K562 (cell line): ENCODE results near the gene TOMM70.
"Not testable (repeated sequence)": the region's sequence is repeated elsewhere in the genome, so short reads cannot be mapped to it uniquely, and the experiment has no call there.

Experiments used
- BRD4 ChIP-seq: fragments of 200-600 bp; sonication (generic); IDR thresholded peaks from 2 replicates; pipeline ENCODE4 v1.6.1; 2017; ENCODE audit warnings: inconsistent platforms
- CREB5 ChIP-seq: fragments of 250-450 bp; sonication (Bioruptor Pico); IDR thresholded peaks from 2 replicates; pipeline ENCODE4 v1.5.0; 2020; ENCODE audit warnings: mild to moderate bottlenecking
- FOXM1 ChIP-seq, 2 experiments: fragments of 450-650 bp in 1 of 2; sonication (generic) in 1 of 2; formaldehyde crosslinking in 1 of 2; IDR thresholded peaks; 2 replicates each; pipeline versions ENCODE4 v1.6.1 to v1.9.0; 2017 to 2022; ENCODE audit warnings: low read depth in 2 of 2, mild to moderate bottlenecking in 2 of 2, missing genetic modification reagents in 1 of 2, moderate library complexity in 1 of 2
- HCFC1 ChIP-seq: IDR thresholded peaks from 2 replicates; pipeline ENCODE4 v1.6.1; 2012; ENCODE audit warnings: low read depth, low read length, improper control_type of control experiment
- IRF2 ChIP-seq: sonication (generic); formaldehyde crosslinking; IDR thresholded peaks from 2 replicates; pipeline ENCODE4 v1.8.1; 2022; ENCODE audit warnings: mild to moderate bottlenecking, missing genetic modification reagents
- MIER1 ChIP-seq: fragments of 450-650 bp; IDR thresholded peaks from 2 replicates; pipeline ENCODE4 v1.6.1; 2016; ENCODE audit warnings: antibody characterized with exemption, mild to moderate bottlenecking, low read depth
- NFATC3 ChIP-seq: fragments of 450-650 bp; IDR thresholded peaks from 2 replicates; pipeline ENCODE4 v1.6.1; 2017; ENCODE audit warnings: mild to moderate bottlenecking
- RBM14 ChIP-seq: fragments of 200-400 bp; formaldehyde crosslinking; IDR thresholded peaks from 2 replicates; pipeline ENCODE4 v1.6.1; 2018; ENCODE audit warnings: low read depth, mild to moderate bottlenecking, low read length, moderate library complexity, borderline replicate concordance; ENCODE audit not compliant: insufficient read depth
- RCOR1 ChIP-seq, 2 experiments: IDR thresholded peaks; 2 replicates each; pipeline ENCODE4 v1.6.1; 2012; ENCODE audit warnings: low read depth in 2 of 2, low read length in 2 of 2, borderline replicate concordance in 1 of 2, improper control_type of control experiment in 1 of 2
- RERE ChIP-seq: sonication (generic); formaldehyde crosslinking; IDR thresholded peaks from 2 replicates; pipeline ENCODE4 v1.8.0; 2023; ENCODE audit warnings: missing genetic modification reagents, mild to moderate bottlenecking, borderline replicate concordance
- XRCC5 ChIP-seq: fragments of 200-400 bp; formaldehyde crosslinking; IDR thresholded peaks from 2 replicates; pipeline ENCODE4 v1.6.1; 2017; ENCODE audit warnings: low read depth, mild to moderate bottlenecking, low read length
- ZKSCAN1 ChIP-seq: fragments of 150-350 bp; IDR thresholded peaks from 2 replicates; pipeline ENCODE4 v1.6.1; 2016; ENCODE audit warnings: low read depth, low read length
- ZNF778 ChIP-seq: fragments of 450-650 bp; formaldehyde crosslinking; IDR thresholded peaks from 2 replicates; pipeline ENCODE4 v1.4.0; 2020; ENCODE audit warnings: mild to moderate bottlenecking, moderate library complexity

- not testable (repeated sequence) for TF ChIP-seq MIER1; RBM14; BRD4; FOXM1 (IDR thresholded peaks at IDR 0.05; ENCODE audit: low read depth); FOXM1 (CRISPR knock-in tag; IDR thresholded peaks at IDR 0.05; ENCODE audit: low read depth); XRCC5; ZNF778 (CRISPR knock-in tag); ZKSCAN1; RCOR1 (IDR thresholded peaks at IDR 0.05; ENCODE audit: borderline replicate concordance in 1 of 2, low read depth in 2 of 2, low read length in 2 of 2); RERE; NFATC3; HCFC1; IRF2 (CRISPR knock-in tag); CREB5
Measured at GRCh38 chr3:100351770-100352169, 49.1 kb downstream of the TOMM70 start.
